HG03432 (cell line): Measurements from ENCODE around the gene GPR161.

Experiments used
- ATAC-seq: cut with Tn5 transposase; IDR thresholded peaks from one replicate; pipeline ENCODE4 v1.9.1; 2021; ENCODE audit warnings: mild to moderate bottlenecking, moderate library complexity; ENCODE audit not compliant: unreplicated experiment

Gene GPR161

DNA sequence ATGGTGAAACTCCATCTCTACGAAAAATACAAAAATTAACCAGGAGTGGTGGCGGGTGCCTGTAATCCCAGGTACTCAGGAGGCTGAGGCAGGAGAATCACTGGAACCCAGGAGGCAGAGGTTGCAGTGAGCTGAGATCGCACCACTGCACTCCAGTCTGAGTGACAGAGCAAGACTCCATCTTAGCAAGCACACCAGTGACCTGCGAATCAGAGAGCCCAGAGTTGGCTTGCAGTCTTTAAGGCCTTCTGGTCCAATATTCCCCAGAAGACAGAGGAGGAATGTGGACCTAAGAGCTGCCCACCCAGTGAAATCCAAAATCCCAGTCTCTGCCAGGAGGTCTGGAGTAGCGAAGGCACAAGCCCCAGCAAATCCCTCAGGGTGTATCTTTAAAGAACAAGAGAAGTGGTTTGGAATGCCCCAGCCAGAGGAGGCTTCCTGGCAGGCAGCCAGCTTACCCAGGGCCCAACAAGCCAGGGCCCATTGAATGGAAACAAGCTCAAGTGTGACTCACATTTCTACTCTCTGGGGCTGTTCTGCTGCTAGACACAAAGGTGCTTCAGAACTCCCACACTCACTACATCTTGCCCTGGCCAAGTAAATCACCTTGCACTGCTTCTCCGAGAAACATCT, 23.9 kb downstream of the GPR161 start:
- ATAC-seq: peak; percentile 64

DNA sequence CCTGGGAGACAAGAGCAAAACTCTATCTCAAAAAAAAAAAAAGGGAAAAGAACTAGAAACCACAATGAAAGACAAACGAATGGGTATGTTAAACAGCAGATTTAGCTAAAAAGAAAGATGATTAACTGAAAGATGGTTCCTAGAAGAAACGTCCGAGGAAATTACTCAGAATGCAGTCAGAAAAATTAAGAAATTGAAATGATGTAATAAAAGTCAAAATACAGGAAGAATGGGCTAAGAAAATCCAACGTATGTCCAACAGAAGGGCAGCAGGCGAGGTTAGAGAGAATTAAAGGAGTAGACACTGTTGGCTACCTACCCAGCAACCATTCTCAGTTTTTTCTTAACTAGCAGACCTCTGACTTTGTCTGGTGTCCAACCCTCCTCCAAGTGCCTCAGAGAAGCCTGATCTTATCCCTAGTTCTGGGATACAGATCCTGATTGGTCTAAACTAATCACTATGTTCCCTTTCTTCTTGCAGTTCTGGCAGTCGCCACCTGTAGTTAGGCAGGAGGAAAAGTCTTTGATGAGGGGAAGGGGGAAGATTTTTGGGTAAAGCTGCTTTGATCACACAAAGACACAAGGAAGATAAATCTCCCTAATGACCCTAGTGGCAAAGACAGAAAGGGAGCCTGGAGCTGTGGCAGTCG, 25.7 kb downstream of the GPR161 start:
- ATAC-seq: no peak

DNA sequence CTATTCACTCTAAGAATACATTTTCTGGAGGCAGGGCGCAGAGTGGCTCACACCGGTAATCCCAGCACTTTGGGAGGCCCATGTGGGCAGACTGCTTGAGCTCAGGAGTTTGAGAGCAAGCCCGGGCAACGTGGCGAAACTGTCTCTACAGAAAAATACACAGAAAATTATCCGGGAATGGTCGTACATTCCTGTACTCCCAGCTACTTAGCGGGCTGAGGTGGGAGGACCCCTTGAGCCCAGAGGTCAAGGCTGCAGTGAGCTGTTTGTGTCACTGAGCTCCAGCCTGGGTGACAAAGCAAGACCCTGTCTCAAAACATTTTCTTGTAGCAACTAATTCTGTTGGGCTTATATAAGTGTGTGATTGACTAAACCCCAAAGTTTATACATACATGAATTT, 30.5 kb downstream of the GPR161 start:
- ATAC-seq: no peak

DNA sequence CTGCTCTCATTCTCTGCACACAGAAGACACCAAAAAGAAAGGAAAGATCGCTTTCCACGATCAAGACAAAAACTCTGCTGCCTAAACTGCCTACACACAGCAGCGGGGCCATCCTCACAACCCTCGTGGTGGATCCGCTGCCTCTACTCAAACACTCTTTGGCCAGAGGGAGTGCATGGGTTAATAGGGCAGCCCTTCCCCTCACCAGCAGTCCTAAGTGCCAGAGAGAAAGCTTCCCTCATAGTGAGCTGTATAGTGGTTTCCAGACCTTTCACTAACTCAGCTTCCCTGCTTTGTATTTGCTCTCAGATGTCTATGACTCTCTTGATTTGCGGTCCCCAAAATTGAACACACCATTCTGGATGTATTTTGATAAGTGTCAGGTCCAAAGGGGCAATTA, 30.9 kb downstream of the GPR161 start:
- no peak for ATAC-seq

DNA sequence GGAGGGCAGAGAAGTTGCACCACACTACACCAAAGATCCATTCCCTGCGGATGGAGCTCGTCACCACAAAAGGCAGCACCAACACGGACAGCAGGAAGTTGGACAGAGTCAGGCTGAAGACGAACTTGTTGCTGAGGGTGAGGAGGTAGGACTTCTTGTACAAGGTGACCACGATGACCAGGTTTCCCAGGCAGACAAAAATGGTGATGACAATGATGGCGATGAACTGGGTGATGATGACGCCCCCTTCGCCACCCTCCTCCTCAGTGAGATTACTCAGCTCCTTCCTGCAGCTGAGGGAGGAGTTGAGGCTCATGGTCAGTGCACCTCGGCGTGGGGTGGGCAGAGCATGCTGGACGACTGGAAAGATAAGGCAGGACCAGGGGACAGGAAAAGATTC, 32.2 kb downstream of the GPR161 start:
- ATAC-seq: no peak

DNA sequence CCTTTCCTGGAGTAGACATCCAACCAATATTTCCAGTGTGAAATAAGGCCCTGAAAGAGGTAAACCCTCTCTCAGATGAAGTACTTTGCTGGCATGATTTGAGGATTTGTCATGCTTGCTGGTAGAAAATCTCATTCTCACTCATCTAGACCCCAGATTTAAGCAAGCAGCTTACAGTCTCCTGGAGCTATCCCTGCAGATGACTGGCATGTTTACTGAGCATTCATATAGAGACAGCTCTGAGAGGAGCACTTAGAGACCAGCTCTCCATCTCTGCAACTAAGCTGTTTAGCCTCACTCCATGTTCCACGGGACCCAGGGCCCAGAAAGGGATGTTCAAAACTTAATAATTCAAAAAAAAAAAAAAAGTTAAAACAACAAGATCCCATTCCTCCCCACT, 34.2 kb downstream of the GPR161 start:
- no peak for ATAC-seq

DNA sequence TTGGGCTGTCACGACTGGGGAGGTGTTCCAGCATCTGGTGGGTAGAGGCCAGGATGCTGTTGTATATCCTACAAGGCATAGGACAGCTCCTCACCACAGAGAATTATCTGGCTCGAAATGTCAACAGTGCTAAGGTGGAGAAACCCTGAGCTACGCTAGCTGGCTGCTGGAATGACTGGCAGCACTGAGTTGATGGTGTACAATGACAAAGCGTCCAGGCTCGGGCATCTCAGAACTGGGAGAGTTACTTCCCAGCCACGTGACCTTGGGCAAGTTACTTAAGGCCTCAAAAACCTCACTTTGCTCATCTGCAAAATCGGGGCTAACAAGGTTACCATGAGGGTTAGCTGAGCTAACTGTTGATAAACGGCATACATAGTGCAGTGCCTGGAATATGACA, 35.4 kb downstream of the GPR161 start:
- no peak for ATAC-seq

DNA sequence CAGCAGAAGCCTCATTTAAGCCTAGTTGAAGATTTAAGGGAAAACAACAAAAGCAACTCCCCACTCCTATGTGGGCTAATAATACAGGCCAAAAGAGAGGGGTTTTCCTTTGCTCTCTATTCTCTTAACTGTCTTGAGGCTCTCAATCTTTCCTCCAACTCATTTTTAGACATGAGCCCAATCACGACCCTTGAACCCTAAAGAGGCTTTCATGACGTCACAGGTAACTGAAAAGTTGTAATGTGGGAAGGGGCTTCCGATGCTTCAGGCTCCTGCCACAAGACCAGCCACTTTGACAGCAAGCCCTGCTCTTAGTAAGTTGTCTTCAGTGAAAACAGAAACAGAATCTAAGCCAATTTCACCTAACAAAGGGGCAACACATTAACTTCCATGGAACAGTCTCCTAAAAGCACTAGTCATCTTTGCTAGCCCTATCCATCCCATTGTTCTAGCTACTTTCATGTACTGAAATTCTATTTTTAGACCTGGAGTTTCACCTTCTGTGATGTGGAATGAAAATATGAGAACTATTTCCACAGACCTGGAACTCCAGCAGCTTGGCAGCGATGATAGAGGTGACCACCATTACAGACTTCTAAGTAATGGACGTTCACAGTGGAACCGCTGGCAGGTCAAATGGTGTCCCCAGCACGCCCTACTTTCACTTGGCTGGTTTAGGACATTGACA, 36.3 kb downstream of the GPR161 start:
- ATAC-seq: no peak

DNA sequence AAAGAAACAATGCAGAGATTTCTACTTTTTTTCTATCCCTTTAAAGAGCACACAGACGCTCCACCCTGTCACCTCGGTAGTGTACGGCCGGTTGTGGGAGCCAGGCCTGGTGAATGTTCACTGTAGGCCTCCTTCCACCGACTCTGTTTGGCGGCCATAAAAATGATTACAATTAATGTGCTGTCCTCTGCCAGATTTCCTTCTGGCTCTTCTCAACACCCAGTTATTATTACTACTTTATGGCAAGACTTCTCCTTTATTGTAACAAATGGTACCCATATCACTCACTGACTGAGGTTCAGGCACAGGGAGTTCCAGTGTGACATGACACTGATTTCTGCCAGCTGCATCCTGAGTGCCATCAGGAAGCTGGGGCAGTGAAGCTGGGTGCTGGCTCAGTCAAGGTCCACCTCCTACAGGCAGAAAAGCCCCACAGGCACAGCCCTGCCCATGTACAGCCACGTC, 37.4 kb downstream of the GPR161 start:
- ATAC-seq: no peak

DNA sequence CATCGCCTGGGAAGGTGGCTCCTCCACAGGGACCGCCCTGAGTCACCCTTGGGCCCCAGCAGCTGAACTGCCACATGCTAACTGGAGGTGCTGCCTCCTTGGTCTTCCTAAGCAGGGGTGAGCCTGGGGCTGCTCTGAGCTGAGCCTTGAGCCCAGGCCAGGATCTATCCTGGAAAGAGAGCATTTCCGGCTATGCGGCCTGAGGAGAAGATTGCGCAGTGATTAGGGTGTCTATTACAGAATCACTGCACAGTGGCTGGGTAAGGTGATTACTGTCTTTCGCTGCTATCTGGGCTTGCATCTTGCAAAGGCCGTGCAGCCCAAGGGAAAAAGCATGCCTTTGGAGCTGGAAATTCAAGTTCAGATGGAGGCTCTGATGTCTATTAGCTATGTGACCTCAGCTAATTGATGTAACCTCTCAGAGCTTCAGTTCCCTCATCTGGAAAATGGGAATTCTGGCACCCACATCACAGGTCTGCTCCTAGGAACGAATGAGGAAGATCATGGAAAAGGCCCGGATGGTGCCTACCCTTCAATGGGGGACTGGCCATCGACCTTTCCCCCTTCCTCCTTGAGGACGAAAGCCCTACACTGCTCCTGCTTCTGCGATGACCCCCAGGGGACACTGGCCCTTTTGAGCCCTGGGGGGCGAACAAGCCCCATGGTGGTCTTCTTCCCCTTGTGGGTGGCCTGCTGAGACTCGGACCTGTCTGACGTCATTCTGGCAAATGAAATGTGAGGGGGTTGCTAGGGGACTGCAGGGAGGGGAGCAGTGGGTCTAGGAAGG, 38.0 kb downstream of the GPR161 start:
- ATAC-seq: no peak

DNA sequence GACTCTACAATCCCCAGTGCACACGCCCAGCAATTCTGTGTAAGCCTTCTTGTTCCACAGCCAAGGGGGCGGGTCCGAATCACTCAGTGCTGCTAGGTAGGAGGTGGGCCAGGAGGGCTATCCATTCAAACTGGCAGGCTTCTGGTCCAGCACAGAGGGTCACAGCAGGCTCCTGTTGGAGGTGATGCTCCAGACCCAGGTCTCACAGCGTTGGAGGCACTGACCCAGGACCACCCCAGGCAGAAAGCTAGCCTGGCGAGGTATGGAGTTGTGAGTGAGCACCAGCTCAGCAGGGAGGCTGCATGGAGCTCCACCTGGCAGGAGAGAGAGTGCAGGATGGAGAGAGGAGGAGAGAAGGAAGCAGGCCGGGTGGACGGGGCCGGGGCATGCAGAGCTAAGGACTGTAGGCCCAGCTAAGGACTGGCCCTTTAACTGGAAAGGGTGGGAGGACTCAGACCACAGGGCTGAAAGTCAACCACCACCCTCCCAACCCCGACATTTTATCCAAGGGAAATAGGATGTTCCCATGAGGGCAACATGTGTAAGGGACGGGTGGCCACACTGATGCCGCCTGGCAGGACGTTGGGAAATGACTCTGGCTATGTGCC, 38.7 kb downstream of the GPR161 start:
- no peak for ATAC-seq

DNA sequence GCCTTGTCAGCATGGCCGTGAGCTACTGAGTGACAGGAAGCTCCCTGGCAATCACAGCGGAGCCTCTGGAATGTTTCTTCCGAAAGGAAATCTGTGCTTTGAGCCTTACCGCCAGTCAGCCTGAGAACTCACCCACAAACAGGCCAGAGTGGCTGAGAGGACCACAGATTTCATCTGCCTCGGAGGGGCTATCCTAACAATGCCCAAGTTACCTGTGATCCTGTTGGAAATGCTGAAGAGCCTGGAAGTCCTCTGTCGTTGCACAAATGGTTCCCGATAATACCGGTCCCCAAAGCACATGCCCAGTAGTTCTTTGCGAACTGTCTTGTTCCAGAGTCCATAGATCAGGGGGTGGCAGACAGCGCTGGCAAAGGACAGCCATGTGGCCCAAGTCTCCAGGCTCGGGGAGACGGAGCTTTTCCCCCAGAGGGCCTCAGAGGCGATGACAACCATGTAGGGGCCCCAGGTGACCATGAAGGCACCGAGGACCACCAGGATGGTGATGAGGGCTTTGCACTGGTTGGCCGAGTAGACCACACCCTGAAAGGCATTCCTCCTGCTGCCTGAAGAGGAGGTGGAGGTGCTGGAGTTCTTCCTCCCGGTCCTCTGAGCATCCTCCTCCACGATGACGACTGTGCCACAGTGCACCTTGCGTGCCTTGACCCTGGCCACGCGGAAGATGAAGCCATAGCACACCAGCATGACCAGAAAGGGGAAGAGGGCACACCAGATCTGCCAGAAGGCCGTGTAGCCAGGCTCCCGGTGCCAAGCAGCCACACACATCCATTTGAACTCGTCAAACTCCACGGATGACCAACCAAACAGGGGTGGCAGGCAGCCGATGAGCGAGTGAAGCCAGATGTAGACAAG, 40.2 kb downstream of the GPR161 start:
- ATAC-seq: no peak

DNA sequence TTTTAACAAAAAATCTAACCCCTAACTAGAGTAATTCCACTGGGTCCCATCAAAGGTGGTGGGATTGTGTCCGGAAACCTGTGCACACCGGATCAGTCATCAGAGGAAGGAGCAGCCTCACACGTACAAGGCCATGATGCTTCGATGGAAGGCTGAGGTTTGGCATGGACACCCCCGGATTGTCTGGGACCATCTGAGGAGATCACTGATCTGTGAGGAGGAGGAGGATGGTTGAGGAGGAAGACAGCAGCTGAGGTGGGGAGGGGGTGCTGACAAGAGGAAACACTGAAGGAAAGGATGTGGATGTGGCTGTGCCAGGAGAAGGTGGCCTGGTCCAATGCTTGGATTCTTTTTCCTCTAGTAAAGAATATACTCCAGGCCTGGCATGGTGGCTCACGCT, 41.3 kb downstream of the GPR161 start:
- no peak for ATAC-seq

DNA sequence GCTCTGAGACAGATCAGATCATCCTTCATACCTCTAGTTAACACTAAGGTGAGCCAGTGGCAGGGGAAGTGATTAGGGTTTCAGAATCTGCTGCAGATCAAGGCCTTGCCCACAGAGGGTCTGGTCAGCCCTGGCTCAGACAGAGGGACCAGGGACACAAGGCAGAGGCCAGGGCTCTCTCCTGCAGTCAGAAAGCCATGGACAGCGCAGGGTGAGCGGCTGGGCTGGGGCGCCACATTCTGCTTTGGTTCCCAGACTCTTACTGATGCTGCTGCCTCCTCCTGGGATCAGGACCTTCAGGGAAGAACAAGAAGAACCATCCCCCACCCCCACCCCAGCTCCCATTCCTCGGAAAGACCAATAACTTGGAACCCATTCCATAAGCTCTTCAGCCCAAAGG, 43.1 kb downstream of the GPR161 start:
- ATAC-seq: no peak

DNA sequence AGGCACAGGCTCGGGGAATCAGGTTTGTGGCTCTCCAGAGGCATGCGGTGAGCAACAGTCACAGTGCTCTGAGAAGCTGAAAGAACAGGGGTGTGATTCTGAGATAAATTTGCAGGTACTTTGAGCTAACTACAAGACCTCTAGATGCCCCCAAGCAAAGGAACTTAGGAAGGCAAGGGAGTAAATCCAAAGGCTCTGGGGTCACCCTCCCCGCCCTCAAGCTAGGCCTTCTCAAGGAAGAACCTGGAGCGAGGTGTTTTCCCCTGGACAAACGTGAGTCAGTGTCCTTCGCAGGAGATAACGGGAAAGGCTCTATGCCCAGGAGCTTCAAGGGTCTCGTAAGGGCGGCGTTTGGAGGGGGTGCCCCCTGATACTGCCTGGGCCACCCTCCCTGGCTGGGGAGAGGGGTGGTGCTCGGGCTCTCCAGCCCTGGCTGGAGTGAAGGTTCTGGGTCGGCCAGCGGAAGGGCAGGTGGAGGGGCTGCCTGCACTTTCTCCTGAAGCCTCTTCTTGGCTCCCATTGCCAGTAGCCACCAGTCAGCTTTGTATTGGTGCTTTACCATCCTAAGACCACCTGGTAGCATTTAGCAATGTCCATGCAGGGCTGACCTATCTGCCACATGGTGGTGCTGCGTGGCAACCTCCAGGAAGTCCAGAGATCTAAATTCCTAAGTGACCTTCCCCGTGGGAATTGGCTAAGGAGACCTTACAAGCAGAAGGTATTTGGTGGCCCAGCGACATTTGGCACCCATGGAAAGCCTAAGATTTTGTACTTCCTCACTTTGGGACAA, 44.0 kb downstream of the GPR161 start:
- ATAC-seq: no peak

DNA sequence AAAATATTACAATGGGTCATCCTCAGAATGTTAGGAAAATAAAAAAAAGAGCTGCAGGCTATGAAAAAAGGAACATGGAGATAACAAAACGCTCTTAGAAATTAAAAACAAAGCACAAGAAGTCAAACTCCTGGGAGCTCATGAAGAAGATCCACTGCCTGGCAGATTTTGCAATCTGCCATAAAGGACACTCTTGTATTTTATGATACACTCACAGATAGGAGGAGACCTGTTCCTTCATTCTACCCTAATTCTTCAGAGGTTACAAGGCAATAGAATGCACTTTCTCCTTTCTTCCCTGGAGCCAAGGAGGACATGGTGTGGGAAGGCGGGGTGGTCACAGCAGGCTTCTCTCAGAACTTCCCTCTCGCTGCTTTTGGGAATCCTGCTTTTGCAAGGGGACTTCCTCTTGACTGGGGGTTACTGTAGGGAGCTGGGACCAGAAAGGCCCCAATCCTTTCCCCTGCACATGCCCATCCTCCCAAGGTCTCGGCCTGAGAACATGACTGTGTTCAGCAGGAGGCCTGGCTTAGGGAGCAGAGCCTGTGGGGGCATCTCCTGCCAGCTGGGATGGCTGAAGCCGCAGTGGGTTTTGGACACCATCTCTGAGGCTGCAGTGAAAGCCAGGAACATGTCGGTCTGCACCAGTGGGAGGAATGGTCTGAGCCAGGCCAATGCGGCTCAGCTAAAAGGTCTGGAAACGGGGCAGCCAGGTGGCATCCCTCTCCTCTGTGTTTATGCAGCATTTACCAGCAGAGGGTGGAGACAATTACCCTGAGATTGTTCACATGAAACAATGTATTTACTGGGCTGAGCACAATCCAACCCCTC, 44.8 kb downstream of the GPR161 start:
- ATAC-seq: no peak

DNA sequence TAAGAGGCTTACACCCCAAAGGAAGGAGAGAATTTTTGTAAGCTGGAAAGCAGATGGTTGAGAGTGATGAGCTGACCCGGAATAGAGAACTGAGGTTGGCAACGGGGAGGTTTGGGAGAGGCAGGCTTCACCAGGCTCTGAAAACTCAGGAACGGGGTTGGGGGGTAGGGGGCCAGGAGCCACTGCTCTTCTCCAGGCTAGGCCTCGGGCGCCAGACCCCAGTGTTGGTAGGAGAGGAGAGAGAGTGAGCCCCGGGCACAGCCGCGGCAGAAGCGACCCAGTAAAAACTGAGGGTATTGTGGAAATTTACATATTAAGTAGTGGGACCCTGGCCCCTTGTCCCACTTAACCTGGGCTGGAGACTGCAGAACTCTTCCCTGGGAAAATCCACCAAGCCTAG, 45.7 kb downstream of the GPR161 start:
- no peak for ATAC-seq

DNA sequence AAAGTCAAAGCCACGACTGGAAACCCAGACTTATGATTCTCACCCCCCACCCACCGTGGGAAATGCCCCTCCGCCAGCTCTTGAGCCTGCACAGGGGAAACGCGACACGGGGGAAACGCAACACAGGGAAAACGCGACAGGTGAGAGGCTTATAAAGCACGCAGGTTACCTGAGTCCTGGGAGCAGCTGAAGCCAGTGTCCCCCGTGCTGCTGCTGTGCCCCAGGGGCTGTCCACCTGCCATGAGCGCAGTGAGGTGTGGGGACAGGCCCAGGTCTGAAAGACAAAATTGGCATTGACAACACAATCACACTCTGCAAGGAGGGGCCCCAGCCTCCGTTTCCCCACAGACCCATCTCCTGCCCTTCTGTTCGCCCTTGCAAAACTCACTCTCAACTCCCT, 46.3 kb downstream of the GPR161 start:
- no peak for ATAC-seq

DNA sequence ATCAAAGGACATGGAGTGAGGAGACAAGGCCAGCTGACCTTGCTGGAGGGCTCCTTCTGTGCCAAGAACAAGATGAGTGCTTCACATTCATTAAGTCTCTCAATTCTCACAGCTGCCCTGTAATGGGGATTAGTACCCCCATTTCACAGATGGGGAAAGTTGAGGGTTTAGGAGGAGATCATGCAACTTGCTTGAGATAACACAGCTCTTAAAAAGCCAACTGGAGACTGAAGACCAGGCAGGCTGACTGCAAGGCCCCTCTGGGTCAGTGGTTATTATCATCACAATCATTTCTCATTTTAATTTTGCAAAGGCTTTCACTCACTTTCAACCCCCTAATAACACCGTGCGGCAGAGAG, 46.8 kb downstream of the GPR161 start:
- ATAC-seq: no peak
